Progenitor cell of endocrine pancreas (in vitro differentiated cells): ENCODE results near the gene CES5A. TPM values are rescaled to one million over a fixed set of nuclear protein-coding genes. Genes with fewer than 3 reads are reported as not detected.

ENCODE experiments used
- DNase-seq: peaks from one replicate; pipeline ENCODE4 v3.0.0; 2021; ENCODE audit warnings: low spot score; ENCODE audit not compliant: unreplicated experiment
- H3K27ac Mint-ChIP-seq: 2 replicates; pipeline ENCODE4 v1.8.0; 2021; ENCODE audit warnings: mild to moderate bottlenecking, moderate library complexity, mixed read lengths
- H3K27me3 Mint-ChIP-seq: 2 replicates; pipeline ENCODE4 v1.8.0; 2021; ENCODE audit warnings: mixed read lengths
- H3K36me3 Mint-ChIP-seq: 2 replicates; pipeline ENCODE4 v1.8.0; 2022; ENCODE audit warnings: mixed read lengths; ENCODE audit not compliant: insufficient read depth
- H3K4me1 Mint-ChIP-seq: 2 replicates; pipeline ENCODE4 v1.8.0; 2021; ENCODE audit warnings: low read depth, mixed read lengths
- H3K4me3 Mint-ChIP-seq: 2 replicates; pipeline ENCODE4 v1.8.0; 2021; ENCODE audit warnings: low read depth, mild to moderate bottlenecking, moderate library complexity, mixed read lengths
- H3K9me3 Mint-ChIP-seq: 2 replicates; pipeline ENCODE4 v1.8.0; 2021; ENCODE audit warnings: low read depth, mixed read lengths
- total RNA-seq: library from RNA; stranded (reverse); gene quantifications from 2 replicates; pipeline ENCODE4 v1.2.1, GENCODE V29; 2021
- TF ChIP-seq, protein P1 (sequence below): fragments of 200-600 bp; sonication (generic); IDR thresholded peaks from one replicate; pipeline ENCODE4 v1.5.0; 2021; ENCODE audit warnings: antibody characterized with exemption, mild to moderate bottlenecking; ENCODE audit not compliant: unreplicated experiment

CES5A gene
- total RNA-seq, 1 donor from 2014 or later: not detected

DNA sequence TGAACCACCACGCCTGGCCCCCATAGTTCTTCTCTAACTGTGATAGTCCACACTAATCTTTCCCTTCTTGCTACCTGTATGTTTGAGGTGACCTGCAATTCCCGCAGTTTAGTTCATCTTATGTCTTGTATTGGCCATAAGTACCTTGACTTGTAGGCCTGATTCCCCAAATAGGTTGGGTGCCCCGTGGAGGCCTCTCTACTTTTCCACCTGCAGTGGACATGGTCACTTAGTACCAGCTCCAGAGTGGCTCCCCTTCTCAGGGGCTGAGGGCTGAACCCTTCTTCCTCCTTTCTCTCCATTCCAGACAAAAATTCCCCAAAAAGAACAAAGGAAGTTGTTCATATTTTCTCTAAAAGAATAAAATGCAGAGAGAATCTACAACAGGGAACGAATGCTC lies 33.5 kb upstream of the CES5A start:
- Mint-ChIP-seq H3K36me3 (no peaks in the 10 kb centered on the region), H3K27ac (no peak overlapping the region), H3K4me3 (no peak overlapping the region), H3K27me3 (peaks cover 33% of the 10 kb centered on the region), H3K4me1 (peaks cover 6% of the 10 kb centered on the region), H3K9me3 (peaks cover 7% of the 10 kb centered on the region)
- TF ChIP-seq, protein P1, sequence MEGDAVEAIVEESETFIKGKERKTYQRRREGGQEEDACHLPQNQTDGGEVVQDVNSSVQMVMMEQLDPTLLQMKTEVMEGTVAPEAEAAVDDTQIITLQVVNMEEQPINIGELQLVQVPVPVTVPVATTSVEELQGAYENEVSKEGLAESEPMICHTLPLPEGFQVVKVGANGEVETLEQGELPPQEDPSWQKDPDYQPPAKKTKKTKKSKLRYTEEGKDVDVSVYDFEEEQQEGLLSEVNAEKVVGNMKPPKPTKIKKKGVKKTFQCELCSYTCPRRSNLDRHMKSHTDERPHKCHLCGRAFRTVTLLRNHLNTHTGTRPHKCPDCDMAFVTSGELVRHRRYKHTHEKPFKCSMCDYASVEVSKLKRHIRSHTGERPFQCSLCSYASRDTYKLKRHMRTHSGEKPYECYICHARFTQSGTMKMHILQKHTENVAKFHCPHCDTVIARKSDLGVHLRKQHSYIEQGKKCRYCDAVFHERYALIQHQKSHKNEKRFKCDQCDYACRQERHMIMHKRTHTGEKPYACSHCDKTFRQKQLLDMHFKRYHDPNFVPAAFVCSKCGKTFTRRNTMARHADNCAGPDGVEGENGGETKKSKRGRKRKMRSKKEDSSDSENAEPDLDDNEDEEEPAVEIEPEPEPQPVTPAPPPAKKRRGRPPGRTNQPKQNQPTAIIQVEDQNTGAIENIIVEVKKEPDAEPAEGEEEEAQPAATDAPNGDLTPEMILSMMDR: no peak
- DNase-seq: no peak

DNA sequence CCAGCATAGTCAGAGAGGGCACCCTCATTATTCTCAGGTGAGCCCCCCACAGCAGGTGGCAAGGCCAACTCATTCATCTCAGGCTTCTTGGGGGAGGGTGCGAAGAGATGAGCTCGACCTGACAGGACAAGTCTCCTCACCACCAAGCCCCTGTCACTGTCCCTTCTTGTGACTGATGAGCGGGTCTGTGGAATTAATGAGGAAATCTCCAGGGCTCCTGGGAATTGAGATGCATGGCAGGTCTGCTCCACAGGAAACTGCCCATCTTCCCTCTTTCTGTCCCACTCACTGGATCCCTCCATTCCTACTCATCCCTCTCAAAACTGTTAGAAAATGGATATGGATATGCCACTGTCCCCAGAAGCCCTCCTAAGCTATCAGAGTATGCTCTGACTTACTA lies 32.5 kb upstream of the CES5A start:
- H3K27ac Mint-ChIP-seq: no peak overlapping the region
- no peaks in the 10 kb centered on the region for H3K4me1 Mint-ChIP-seq
- TF ChIP-seq, protein P1: no peak
- no peaks in the 10 kb centered on the region for H3K36me3 Mint-ChIP-seq
- H3K4me3 Mint-ChIP-seq: no peak overlapping the region
- peaks cover 34% of the 10 kb centered on the region for H3K27me3 Mint-ChIP-seq
- peaks cover 7% of the 10 kb centered on the region for H3K9me3 Mint-ChIP-seq
- DNase-seq: no peak

DNA sequence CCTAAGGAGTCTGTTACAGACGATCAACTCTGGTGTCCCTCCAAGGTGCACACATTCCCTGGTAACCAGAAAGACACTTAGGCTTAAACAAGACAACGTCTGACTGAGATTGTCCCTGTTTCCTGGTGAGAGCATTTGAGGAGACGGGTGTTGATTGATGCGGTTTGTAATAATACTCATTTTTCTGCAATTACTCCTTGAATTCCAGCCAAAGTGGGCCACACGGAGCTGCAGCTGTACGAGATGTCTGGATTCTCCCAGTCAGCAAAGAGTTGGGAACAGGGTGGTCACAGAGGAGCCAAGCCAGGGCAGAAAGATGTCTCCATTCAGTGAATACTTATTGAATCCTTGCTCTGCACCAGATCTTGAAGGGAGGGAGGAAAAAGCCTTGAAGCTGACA lies 30.9 kb upstream of the CES5A start:
- Mint-ChIP-seq H3K36me3 (no peaks in the 10 kb centered on the region), H3K9me3 (peaks cover 7% of the 10 kb centered on the region), H3K4me3 (no peak overlapping the region), H3K4me1 (no peaks in the 10 kb centered on the region), H3K27me3 (peaks cover 31% of the 10 kb centered on the region), H3K27ac (no peak overlapping the region)
- TF ChIP-seq, protein P1: no peak
- no peak for DNase-seq

DNA sequence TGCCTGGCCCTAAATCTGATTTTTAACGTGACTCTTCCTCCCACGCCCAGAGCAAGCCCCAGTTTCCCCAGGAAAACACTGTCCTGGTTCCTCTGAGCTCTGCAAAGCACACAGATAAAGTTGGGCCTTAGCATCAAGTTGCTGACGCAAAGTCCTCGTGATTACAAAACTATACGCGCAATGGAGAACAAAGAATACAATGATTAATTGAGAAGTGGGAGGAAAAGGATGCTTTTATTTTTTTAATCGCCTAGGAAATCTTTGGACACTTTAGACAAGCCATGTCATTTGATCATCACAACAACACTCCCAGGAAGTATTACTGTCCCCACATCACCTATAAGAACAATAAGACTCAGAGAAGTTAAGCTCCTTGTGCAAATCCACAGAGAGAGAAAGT lies 30.5 kb upstream of the CES5A start:
- Mint-ChIP-seq H3K4me1 (no peaks in the 10 kb centered on the region), H3K27ac (no peak overlapping the region), H3K4me3 (no peak overlapping the region), H3K9me3 (peaks cover 4% of the 10 kb centered on the region), H3K36me3 (no peaks in the 10 kb centered on the region), H3K27me3 (peaks cover 27% of the 10 kb centered on the region)
- DNase-seq: no peak
- TF ChIP-seq, protein P1: no peak

DNA sequence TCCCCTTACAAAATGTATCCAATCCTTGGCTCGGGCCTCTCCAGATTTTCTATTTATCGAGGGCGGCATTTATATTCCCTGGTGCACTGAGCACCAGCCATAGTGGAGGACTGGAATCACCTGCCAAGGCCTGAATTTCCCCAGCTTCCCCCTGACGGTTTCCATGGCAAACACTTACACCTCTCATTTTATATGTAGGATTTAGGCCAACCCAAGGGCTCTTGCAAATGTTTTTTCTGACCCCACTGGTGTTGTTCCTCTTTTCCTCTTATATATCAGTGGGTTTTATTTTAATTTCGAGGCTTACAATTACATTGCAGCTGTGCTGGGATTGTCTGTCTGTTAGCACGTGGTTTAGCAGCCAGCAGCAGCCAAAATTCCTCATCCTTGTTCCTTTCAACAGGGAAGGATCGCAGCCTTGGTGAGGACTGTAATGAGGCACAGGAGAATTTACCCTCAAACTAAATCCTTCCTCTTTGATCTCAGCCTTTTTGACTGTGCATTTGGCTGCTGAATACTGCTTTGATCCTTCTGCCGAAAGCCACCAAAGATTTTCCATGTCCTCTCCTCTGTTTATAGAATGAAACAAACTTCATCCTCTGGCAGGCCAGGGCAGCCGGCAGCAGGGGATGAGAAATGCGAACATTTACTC lies 26.5 kb upstream of the CES5A start:
- Mint-ChIP-seq H3K27ac (no peak overlapping the region), H3K36me3 (no peaks in the 10 kb centered on the region), H3K4me3 (no peak overlapping the region), H3K27me3 (peaks cover 13% of the 10 kb centered on the region), H3K4me1 (no peaks in the 10 kb centered on the region), H3K9me3 (peaks cover 6% of the 10 kb centered on the region)
- TF ChIP-seq, protein P1: no peak
- no peak for DNase-seq
